GM23338 (cell line): Measurements from ENCODE around the gene PTCH2. TPM values are rescaled to one million over a fixed set of nuclear protein-coding genes. Genes with fewer than 3 reads are reported as not detected.

Source experiments
- ATAC-seq: fragments of 200-7000 bp; cut with Tn5 transposase; 3 replicates; pipeline ENCODE4 v1.9.1; 2020
- DNase-seq: peaks from one replicate; pipeline ENCODE4 v3.0.0-alpha.2; 2015; ENCODE audit warnings: low spot score
- H2AFZ ChIP-seq: fragments of 200-600 bp; sonication (generic); 2 replicates; pipeline ENCODE4 v1.8.0; 2016; ENCODE audit warnings: antibody characterized with exemption, mild to moderate bottlenecking, moderate library complexity
- H3F3A ChIP-seq: fragments of 200-600 bp; sonication (generic); replicated peaks from 2 replicates; pipeline ENCODE4 v1.8.0; 2017; ENCODE audit warnings: antibody characterized with exemption, mixed run types, low read depth
- H3K27ac ChIP-seq: fragments of 200-600 bp; sonication (generic); 2 replicates; pipeline ENCODE4 v1.6.1; 2016; ENCODE audit warnings: low read depth
- H3K27me3 ChIP-seq: fragments of 200-600 bp; sonication (generic); 2 replicates; pipeline ENCODE4 v1.8.0; 2016; ENCODE audit warnings: mild to moderate bottlenecking, mixed run types, moderate library complexity; ENCODE audit not compliant: insufficient read depth
- H3K36me3 ChIP-seq: fragments of 200-600 bp; sonication (generic); 2 replicates; pipeline ENCODE4 v1.8.0; 2016; ENCODE audit warnings: mild to moderate bottlenecking; ENCODE audit not compliant: insufficient read depth
- H3K4me1 ChIP-seq: fragments of 200-600 bp; sonication (generic); 2 replicates; pipeline ENCODE4 v1.8.0; 2016; ENCODE audit warnings: mild to moderate bottlenecking, moderate library complexity; ENCODE audit not compliant: insufficient read depth
- H3K4me2 ChIP-seq: fragments of 200-600 bp; sonication (generic); 2 replicates; pipeline ENCODE4 v1.7.1; 2017; ENCODE audit warnings: mixed run types
- H3K4me3 ChIP-seq: fragments of 200-600 bp; sonication (generic); 2 replicates; pipeline ENCODE4 v1.6.1; 2016; ENCODE audit warnings: mixed run types
- H3K79me2 ChIP-seq: fragments of 200-600 bp; sonication (generic); replicated peaks from 2 replicates; pipeline ENCODE4 v1.8.0; 2017; ENCODE audit warnings: mild to moderate bottlenecking; ENCODE audit not compliant: insufficient read depth
- H3K9me2 ChIP-seq: fragments of 200-600 bp; sonication (generic); 2 replicates; pipeline ENCODE4 v1.8.0; 2017; ENCODE audit not compliant: insufficient read depth
- H4K20me1 ChIP-seq: fragments of 200-600 bp; sonication (generic); replicated peaks from 2 replicates; pipeline ENCODE4 v1.8.0; 2017; ENCODE audit warnings: mild to moderate bottlenecking; ENCODE audit not compliant: insufficient read depth
- H3K27ac Mint-ChIP-seq: 2 replicates; pipeline ENCODE4 v1.8.0; 2020; ENCODE audit warnings: inconsistent platforms, mild to moderate bottlenecking, moderate library complexity, mixed read lengths
- H3K27me3 Mint-ChIP-seq: 3 replicates; pipeline ENCODE4 v1.8.0; 2022; ENCODE audit warnings: low read depth, mild to moderate bottlenecking, moderate library complexity, mixed read lengths, inconsistent platforms; ENCODE audit not compliant: insufficient read depth, poor library complexity
- H3K36me3 Mint-ChIP-seq: 3 replicates; pipeline ENCODE4 v1.8.0; 2021; ENCODE audit warnings: low read depth, mild to moderate bottlenecking, inconsistent platforms, moderate library complexity, mixed read lengths
- H3K4me1 Mint-ChIP-seq: 3 replicates; pipeline ENCODE4 v1.8.0; 2020; ENCODE audit warnings: mild to moderate bottlenecking, inconsistent platforms, mixed read lengths
- H3K4me3 Mint-ChIP-seq: 3 replicates; pipeline ENCODE4 v1.8.0; 2021; ENCODE audit warnings: moderate library complexity, mild to moderate bottlenecking, inconsistent platforms, mixed read lengths
- H3K9me3 Mint-ChIP-seq: 3 replicates; pipeline ENCODE4 v1.8.0; 2020; ENCODE audit warnings: moderate library complexity, mild to moderate bottlenecking, inconsistent platforms, mixed read lengths
- CREB1 ChIP-seq: fragments of 250-450 bp; sonication (Bioruptor Pico); IDR thresholded peaks from 2 replicates; pipeline ENCODE4 v1.5.0; 2020; ENCODE audit warnings: low read depth, mild to moderate bottlenecking, moderate library complexity
- CTCF ChIP-seq, 2 experiments: fragments of 200-600 bp in 1 of 2; sonication (generic) in 1 of 2; conservative IDR thresholded peaks; 2 replicates each; pipeline versions ENCODE4 v1.5.1 to v1.6.1; 2016 to 2017; ENCODE audit warnings: antibody characterized with exemption in 2 of 2, low read depth in 2 of 2, mild to moderate bottlenecking in 2 of 2, moderate library complexity in 1 of 2
- ETS1 ChIP-seq: IDR thresholded peaks from 2 replicates; pipeline ENCODE4 v1.6.1; 2016; ENCODE audit warnings: antibody characterized with exemption
- POLR2AphosphoS5 ChIP-seq: IDR thresholded peaks from 2 replicates; pipeline ENCODE4 v1.6.1; 2016; ENCODE audit warnings: antibody characterized with exemption, low read depth
- REST ChIP-seq: IDR thresholded peaks from one replicate; pipeline ENCODE4 v1.6.1; 2018; ENCODE audit warnings: antibody characterized with exemption; ENCODE audit not compliant: unreplicated experiment
- ZNF331 ChIP-seq: fragments of 250-450 bp; sonication (Bioruptor Pico); IDR thresholded peaks from 2 replicates; pipeline ENCODE4 v1.5.0; 2020; ENCODE audit warnings: low read depth, mild to moderate bottlenecking, moderate library complexity
- ZNF462 ChIP-seq: fragments of 250-450 bp; sonication (Bioruptor Pico); IDR thresholded peaks from 2 replicates; pipeline ENCODE4 v1.5.0; 2020; ENCODE audit warnings: mild to moderate bottlenecking, moderate library complexity
- polyA plus RNA-seq: library from polyadenylated mRNA; unstranded; fragments of >200 nt; fragmentation: Nextera tagmentation; extraction: Ambion mirVana; gene quantifications from 2 replicates; pipeline ENCODE4 v1.2.1, GENCODE V29; 2016
- total RNA-seq: library from RNA; depleted of rRNA; stranded (reverse); fragments of >200 nt; shearing (Covaris generic); gene quantifications from 2 replicates; pipeline ENCODE4 v1.2.3, GENCODE V29; 2014

The PTCH2 gene
- total and polyA plus RNA-seq, 2 experiments from 2014 or later = 0.63 to 0.74 TPM

- H3K27me3 Mint-ChIP-seq = peaks cover 3% of the 10 kb centered on the region
- peaks cover 8% of the 10 kb centered on the region; the same call in 1 of the 2 replicates for H3K36me3 ChIP-seq
- no peaks in the 10 kb centered on the region for H3F3A ChIP-seq
- no peaks in the 10 kb centered on the region for H4K20me1 ChIP-seq
- H3K9me3 Mint-ChIP-seq = peaks cover 3% of the 10 kb centered on the region; the same call in 1 of the 3 replicates
- no peak overlapping the region for H3K4me2 ChIP-seq
- H3K79me2 ChIP-seq = no peaks in the 10 kb centered on the region
- no peak for DNase-seq
- H2AFZ ChIP-seq = no peak overlapping the region
- H3K36me3 Mint-ChIP-seq = peaks cover 24% of the 10 kb centered on the region
- no peaks in the 10 kb centered on the region; the same call in 1 of the 2 replicates for H3K4me1 ChIP-seq
- TF ChIP-seq ZNF462 = no peak
- TF ChIP-seq POLR2AphosphoS5 = no peak
- TF ChIP-seq CTCF (conservative IDR thresholded peaks at IDR 0.05; ENCODE audit: low read depth in 2 of 2) = no peak
- H3K27me3 ChIP-seq = no peaks in the 10 kb centered on the region
- no peak overlapping the region for H3K4me3 Mint-ChIP-seq
- no peak overlapping the region for H3K4me3 ChIP-seq
- no peak overlapping the region for H3K27ac ChIP-seq
- no peaks in the 10 kb centered on the region for H3K4me1 Mint-ChIP-seq
- no peaks in the 10 kb centered on the region for H3K9me2 ChIP-seq
- no peak overlapping the region for H3K27ac Mint-ChIP-seq
- no peak for ATAC-seq
These were observed 31.1 kb upstream of the PTCH2 start for GRCh38 chr1:44874155-44874554.

GRCh38 chr1:44870096-44870495 lies 27.0 kb upstream of the PTCH2 start:
- ATAC-seq = no peak
- TF ChIP-seq ETS1 (no peak), ZNF331 (CRISPR knock-in tag) (no peak), CREB1 (no peak), REST (no peak)

More at GRCh38 chr1:44870096-44870495, 27.0 kb upstream of the PTCH2 start:
- peaks cover 6% of the 10 kb centered on the region; the same call in 1 of the 2 replicates for H3K36me3 ChIP-seq
- H3K4me1 ChIP-seq = no peaks in the 10 kb centered on the region; the same call in 1 of the 2 replicates
- H3K79me2 ChIP-seq = no peaks in the 10 kb centered on the region
- H3K27ac Mint-ChIP-seq = no peak overlapping the region; the same call in 1 of the 2 replicates
- H3K27me3 Mint-ChIP-seq = no peaks in the 10 kb centered on the region
- no peak overlapping the region for H2AFZ ChIP-seq
- H3K27ac ChIP-seq = no peak overlapping the region
- no peak overlapping the region for H3K4me3 ChIP-seq
- no peaks in the 10 kb centered on the region for H3K4me1 Mint-ChIP-seq
- no peaks in the 10 kb centered on the region for H3F3A ChIP-seq
- no peaks in the 10 kb centered on the region for H4K20me1 ChIP-seq
- peaks cover 12% of the 10 kb centered on the region for H3K36me3 Mint-ChIP-seq
- H3K9me3 Mint-ChIP-seq = no peaks in the 10 kb centered on the region
- no peaks in the 10 kb centered on the region for H3K27me3 ChIP-seq
- H3K9me2 ChIP-seq = no peaks in the 10 kb centered on the region
- no peak overlapping the region for H3K4me3 Mint-ChIP-seq
- no peak for DNase-seq
- H3K4me2 ChIP-seq = no peak overlapping the region
